HEK293T (cell line): ENCODE measurements around the gene AS3MT.
"Not testable (repeated sequence)": the region's sequence is repeated elsewhere in the genome, so short reads cannot be mapped to it uniquely, and the experiment has no call there.

Experiments
- CTCF ChIA-PET: fragments of 350-600 bp; formaldehyde crosslinking; extraction: SDS; loops from one replicate; lab custom pipeline; 2021; ENCODE audit warnings: antibody characterized with exemption, inconsistent platforms; lab: Yijun Ruan, JAX
- POLR2A ChIA-PET: fragments of 350-600 bp; formaldehyde crosslinking; extraction: SDS; loops from one replicate; lab custom pipeline; 2020; ENCODE audit warnings: antibody characterized with exemption, inconsistent platforms; lab: Yijun Ruan, JAX
- DNase-seq: peaks from one replicate; pipeline ENCODE4 v3.0.0; 2012; ENCODE audit warnings: mixed read lengths; ENCODE audit errors: extremely low spot score
- ARNT ChIP-seq: fragments of 450-650 bp; IDR thresholded peaks from 2 replicates; pipeline ENCODE4 v1.6.1; 2017; ENCODE audit warnings: mild to moderate bottlenecking
- BHLHE40 ChIP-seq: fragments of 450-650 bp; IDR thresholded peaks from 2 replicates; pipeline ENCODE4 v1.6.1; 2016; ENCODE audit warnings: mild to moderate bottlenecking, moderate library complexity, borderline replicate concordance
- CTBP1 ChIP-seq: fragments of 450-650 bp; IDR thresholded peaks from 2 replicates; pipeline ENCODE4 v1.6.1; 2016; ENCODE audit warnings: borderline replicate concordance
- ELF4 ChIP-seq: fragments of 450-650 bp; IDR thresholded peaks from 2 replicates; pipeline ENCODE4 v1.6.1; 2017; ENCODE audit warnings: antibody characterized with exemption
- FOXA1 ChIP-seq: fragments of 450-650 bp; IDR thresholded peaks from 2 replicates; pipeline ENCODE4 v1.6.1; 2016; ENCODE audit warnings: mild to moderate bottlenecking
- FOXK2 ChIP-seq: fragments of 450-650 bp; IDR thresholded peaks from 2 replicates; pipeline ENCODE4 v1.6.1; 2016; ENCODE audit warnings: mild to moderate bottlenecking
- FOXM1 ChIP-seq: fragments of 450-650 bp; IDR thresholded peaks from 2 replicates; pipeline ENCODE4 v1.6.1; 2017; ENCODE audit warnings: mild to moderate bottlenecking, borderline replicate concordance
- HDGF ChIP-seq: fragments of 450-650 bp; IDR thresholded peaks from 2 replicates; pipeline ENCODE4 v1.6.1; 2017; ENCODE audit warnings: antibody characterized with exemption, borderline replicate concordance
- L3MBTL2 ChIP-seq: fragments of 450-650 bp; conservative IDR thresholded peaks from 2 replicates; pipeline ENCODE4 v1.6.1; 2016; ENCODE audit warnings: mild to moderate bottlenecking
- LEF1 ChIP-seq: fragments of 450-650 bp; IDR thresholded peaks from 2 replicates; pipeline ENCODE4 v1.6.1; 2017; ENCODE audit warnings: mild to moderate bottlenecking, borderline replicate concordance
- NFRKB ChIP-seq: fragments of 450-650 bp; IDR thresholded peaks from 2 replicates; pipeline ENCODE4 v1.6.1; 2016; ENCODE audit warnings: mild to moderate bottlenecking, moderate library complexity
- SP1 ChIP-seq: fragments of 450-650 bp; IDR thresholded peaks from 2 replicates; pipeline ENCODE4 v1.6.1; 2017
- SUZ12 ChIP-seq: fragments of 450-650 bp; IDR thresholded peaks from 2 replicates; pipeline ENCODE4 v1.6.1; 2016; ENCODE audit warnings: mild to moderate bottlenecking
- TARDBP ChIP-seq: fragments of 450-650 bp; IDR thresholded peaks from 2 replicates; pipeline ENCODE4 v1.6.1; 2016
- ZNF384 ChIP-seq: fragments of 450-650 bp; IDR thresholded peaks from 2 replicates; pipeline ENCODE4 v1.6.1; 2016
- TF ChIP-seq, protein P1 (sequence below): fragments of 450-650 bp; IDR thresholded peaks from 2 replicates; pipeline ENCODE4 v1.6.1; 2016

AS3MT gene

DNA sequence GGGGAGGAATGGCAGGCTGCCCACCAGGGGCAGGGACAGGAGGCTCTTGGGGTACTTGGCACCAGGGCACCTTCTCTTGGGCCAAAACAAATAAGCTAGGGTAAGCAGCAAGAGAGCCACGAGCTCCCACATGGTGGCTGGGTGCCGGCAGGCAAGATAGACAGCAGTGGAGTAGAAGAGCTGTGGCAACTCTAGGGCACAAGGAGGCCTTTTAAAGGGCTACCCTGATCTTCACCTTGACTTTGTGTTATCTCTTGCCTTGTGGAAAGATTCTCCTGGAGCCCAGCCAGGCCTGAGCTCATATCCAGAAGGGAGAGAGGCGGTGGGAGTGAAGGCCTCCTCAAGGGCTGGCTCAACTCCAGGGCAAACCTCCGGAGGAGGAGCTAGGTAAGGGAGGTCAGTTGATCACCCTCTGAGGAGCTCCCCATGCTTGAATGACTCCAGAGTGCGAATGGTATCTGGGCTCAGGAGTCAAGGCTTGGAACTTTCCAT is 32.0 kb upstream of the AS3MT start, which contains the start of gene CYP17A1:
CYP17A1 (minus strand) TSS at position 184 of the 492 bp plus-strand sequence; CDS start at position 132, 52 bp downstream.
- CTCF ChIA-PET, result interaction anchor here (0.8 to 2.7 kb wide), 4 partner anchors 13 to 221 kb away, joined by 3 to 17 read pairs (median 4); partner anchors contain the start of gene CNNM2
- TF ChIP-seq ELF4, result no peak
- no peak for TF ChIP-seq SUZ12
- TF ChIP-seq LEF1, result no peak
- TF ChIP-seq L3MBTL2, result no peak
- no peak for TF ChIP-seq CTBP1
- no peak for TF ChIP-seq ARNT
- TF ChIP-seq FOXK2, result no peak
- no peak for TF ChIP-seq HDGF
- TF ChIP-seq ZNF384, result no peak
- TF ChIP-seq, protein P1, sequence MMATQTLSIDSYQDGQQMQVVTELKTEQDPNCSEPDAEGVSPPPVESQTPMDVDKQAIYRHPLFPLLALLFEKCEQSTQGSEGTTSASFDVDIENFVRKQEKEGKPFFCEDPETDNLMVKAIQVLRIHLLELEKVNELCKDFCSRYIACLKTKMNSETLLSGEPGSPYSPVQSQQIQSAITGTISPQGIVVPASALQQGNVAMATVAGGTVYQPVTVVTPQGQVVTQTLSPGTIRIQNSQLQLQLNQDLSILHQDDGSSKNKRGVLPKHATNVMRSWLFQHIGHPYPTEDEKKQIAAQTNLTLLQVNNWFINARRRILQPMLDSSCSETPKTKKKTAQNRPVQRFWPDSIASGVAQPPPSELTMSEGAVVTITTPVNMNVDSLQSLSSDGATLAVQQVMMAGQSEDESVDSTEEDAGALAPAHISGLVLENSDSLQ, result no peak
- TF ChIP-seq SP1, result no peak
- no peak for TF ChIP-seq FOXA1
- no peak for TF ChIP-seq FOXM1
- no peak for TF ChIP-seq BHLHE40
- no peak for TF ChIP-seq NFRKB
- TF ChIP-seq TARDBP, result no peak
- POLR2A ChIA-PET, result interaction anchor here (0.7 kb wide), 1 partner anchor 17 kb away, joined by 3 read pairs; no protein-coding TSS in a partner anchor
- DNase-seq, result no peak

DNA sequence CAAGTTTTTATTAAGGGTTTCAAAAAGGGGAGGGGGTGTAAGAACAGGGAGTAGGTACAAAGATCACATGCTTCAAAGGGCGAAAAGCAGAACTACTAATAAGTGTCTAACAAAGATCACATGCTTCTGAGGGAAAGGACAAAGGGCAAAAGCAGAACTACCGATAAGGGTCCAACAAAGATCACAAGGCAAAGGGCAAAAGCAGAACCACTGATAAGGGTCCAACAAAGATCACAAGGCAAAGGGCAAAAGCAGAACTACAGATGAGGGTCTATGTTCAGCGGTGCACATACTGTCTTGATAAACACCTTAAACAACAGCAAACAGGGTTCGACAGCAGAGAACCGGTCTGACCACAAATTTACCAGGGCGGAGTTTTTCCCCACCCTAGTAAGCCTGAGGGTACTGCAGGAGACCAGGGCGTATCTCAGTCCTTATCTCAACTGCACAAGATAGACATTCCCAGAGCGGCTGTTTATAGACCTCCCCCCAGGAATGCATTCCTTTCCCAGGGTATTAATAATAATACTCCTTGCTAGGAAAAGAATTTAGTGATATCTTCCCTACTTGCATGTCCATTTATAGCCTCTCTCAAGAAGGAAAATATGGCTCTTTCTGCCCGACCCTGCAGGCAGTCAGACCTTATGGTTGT is 30.9 kb upstream of the AS3MT start:
- DNase-seq, POLR2A ChIA-PET: not testable (repeated sequence)
- CTCF ChIA-PET, result interaction anchor here (2.7 kb wide), 1 partner anchor 64 kb away, joined by 17 read pairs; no protein-coding TSS in a partner anchor

DNA sequence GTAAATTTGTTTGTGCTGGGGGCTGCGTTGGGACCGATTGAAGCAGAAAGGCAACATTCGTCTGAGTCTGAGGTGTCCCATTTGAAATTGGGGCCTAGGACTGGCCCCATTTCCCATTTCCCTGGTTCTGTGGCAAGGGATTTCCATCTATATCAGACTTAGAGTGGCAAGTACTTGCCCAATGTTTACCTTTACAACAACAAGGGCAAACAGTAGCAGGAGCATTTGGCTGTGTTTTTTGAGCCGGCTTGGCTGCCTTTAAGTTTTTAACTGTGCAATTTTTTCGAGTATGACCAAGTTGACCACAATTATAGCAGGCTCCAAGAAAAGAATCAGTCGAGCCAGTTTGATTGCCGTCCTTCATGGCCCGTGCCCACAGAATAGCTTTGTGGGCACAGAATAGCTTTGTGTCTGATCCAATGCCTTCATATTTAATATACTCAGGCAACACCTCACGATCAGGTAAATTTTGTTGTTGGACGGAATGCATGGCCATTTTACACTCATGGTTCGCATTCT is 27.4 kb upstream of the AS3MT start:
- no peak for DNase-seq
- POLR2A ChIA-PET, result no interaction called here
- TF ChIP-seq FOXM1, result no peak
- TF ChIP-seq HDGF, result no peak
- no peak for TF ChIP-seq ARNT
- TF ChIP-seq SP1, result no peak
- TF ChIP-seq ELF4, result no peak
- TF ChIP-seq CTBP1, result no peak
- TF ChIP-seq, protein P1, result no peak
- TF ChIP-seq ZNF384, result no peak
- no peak for TF ChIP-seq FOXK2
- TF ChIP-seq L3MBTL2, result no peak
- no peak for TF ChIP-seq LEF1
- no peak for TF ChIP-seq TARDBP
- no peak for TF ChIP-seq BHLHE40
- no peak for TF ChIP-seq NFRKB
- no peak for TF ChIP-seq SUZ12
- TF ChIP-seq FOXA1, result no peak
- CTCF ChIA-PET, result no interaction called here

DNA sequence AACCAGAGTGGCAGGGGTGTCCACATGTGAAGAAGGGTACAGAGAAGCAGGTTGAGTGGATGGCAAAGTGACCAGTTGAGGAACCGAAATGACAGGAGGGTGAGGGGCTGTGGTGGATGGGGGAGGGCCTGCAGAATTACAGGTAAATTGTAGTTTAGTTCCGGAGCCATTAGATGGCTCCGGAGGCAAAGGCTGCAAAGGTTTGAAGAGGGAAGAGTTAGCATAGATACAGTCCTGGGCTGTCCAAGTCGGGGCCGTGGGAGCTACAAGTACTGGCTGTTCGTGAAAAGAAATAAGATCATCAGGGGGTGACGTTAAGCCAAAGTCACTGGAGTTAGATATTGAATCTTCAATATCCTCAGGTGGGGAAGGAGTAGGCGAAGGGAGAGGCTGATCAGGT is 26.1 kb upstream of the AS3MT start:
- CTCF ChIA-PET, POLR2A ChIA-PET, DNase-seq: not testable (repeated sequence)

DNA sequence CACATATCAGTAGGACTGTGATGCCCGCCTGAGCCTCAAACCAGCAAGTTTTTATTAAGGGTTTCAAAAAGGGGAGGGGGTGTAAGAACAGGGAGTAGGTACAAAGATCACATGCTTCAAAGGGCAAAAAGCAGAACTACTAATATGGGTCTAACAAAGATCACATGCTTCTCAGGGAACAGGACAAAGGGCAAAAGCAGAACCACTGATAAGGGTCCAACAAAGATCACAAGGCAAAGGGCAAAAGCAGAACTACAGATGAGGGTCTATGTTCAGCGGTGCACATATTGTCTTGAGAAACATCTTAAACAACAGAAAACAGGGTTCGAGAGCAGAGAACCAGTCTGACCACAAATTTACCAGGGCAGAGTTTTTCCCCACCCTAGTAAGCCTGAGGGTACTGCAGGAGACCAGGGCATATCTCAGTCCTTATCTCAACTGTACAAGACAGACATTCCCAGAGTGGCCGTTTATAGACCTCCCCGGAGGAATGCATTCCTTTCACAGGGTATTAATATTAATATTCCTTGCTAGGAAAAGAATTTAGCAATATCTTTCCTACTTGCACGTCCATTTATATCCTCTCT is 25.0 kb upstream of the AS3MT start:
- DNase-seq, POLR2A ChIA-PET, CTCF ChIA-PET: not testable (repeated sequence)

DNA sequence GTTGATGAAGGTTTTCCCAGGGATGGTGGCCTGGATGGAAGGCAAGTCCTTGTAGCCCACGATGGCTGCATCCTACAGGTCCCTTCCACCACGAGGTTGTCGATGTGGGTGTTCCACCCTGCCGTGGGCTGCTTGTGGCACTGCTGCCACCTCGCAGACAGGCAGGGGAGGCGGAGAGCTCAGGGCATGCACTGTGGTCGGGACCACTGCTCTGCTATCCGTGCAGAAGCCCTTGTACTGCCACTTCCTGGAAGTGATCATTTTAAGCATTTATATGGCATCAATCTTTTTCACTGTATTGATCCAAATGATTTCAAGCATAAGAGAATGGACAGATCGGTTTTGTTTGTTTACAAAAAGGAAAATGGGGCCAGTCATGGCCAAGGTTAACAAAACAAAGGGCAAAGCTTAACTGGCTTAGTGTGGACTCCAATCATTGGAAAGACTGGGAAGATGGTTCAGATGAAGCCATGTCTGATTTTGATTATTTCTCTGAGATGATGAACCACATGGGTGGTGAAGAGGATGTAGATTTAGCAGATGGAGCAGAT is 23.8 kb upstream of the AS3MT start:
- CTCF ChIA-PET, result no interaction called here
- no peak for DNase-seq
- TF ChIP-seq SP1 (no peak), LEF1 (no peak), L3MBTL2 (no peak), HDGF (no peak), ARNT (no peak), SUZ12 (no peak), NFRKB (no peak), FOXM1 (no peak), FOXK2 (no peak), TARDBP (no peak), FOXA1 (no peak), CTBP1 (no peak), BHLHE40 (no peak), ZNF384 (no peak), ELF4 (no peak)
- TF ChIP-seq, protein P1, result no peak
- POLR2A ChIA-PET, result no interaction called here
